ENCODE results near the gene REXO4.

REXO4 gene

DNA sequence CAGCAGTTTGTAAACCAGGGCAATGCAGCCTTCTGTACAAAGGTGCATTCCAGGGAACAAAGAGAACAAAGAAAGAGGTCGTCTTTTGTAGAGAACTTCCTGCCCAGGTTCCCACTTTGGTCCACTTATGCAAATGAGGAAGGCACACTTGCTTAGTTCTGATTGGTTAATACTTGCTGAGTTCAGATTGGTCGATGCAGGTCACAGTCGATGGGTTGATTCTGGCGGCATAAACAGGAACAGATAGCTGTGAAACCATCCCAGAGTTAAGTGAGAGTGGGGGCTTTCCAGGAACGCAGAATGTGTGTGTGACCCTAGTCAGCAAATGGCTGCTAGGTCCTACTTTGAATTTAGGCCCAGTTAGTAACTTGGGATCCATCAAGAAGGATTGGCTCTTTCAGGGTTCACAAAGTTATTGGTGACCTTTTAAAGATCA, 2.6 kb upstream of the REXO4 start:
- no peak overlapping the region for H3K9ac ChIP-seq (ENCODE audit: low read depth, low read length)
- H3K9me3 ChIP-seq (ENCODE audit: control insufficient read depth, insufficient read depth, low read length), result no peaks in the 10 kb centered on the region
- H3K36me3 ChIP-seq (ENCODE audit: insufficient read depth, low read length), result peaks cover 3% of the 10 kb centered on the region; the same call in 1 of the 2 replicates
- H3K4me1 ChIP-seq (ENCODE audit: insufficient read depth, low read length), result peaks cover 15% of the 10 kb centered on the region

DNA sequence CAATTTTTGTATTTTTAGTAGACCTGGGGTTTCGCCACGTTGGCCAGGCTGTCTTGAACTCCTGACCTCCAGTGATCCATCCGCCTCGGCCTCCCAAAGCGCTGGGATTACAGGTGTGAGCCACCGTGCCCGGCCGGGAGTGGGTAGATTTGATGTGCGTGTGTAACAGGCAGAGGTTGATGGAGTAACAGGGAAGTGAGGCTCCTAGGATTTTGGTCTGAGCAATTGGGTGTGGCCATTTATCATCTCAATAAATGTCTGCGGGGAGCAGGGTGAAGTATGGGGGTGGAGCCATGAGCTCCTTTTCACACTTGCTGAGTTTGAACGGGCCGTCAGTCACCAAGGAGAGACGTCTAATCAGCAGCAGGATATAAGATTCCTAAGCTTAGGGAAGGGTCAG, 1.2 kb upstream of the REXO4 start:
- peaks cover 15% of the 10 kb centered on the region for H3K4me1 ChIP-seq (ENCODE audit: insufficient read depth, low read length)
- H3K9me3 ChIP-seq (ENCODE audit: control insufficient read depth, insufficient read depth, low read length), result no peaks in the 10 kb centered on the region
- H3K9ac ChIP-seq (ENCODE audit: low read depth, low read length), result peak overlapping the region; percentile 83; the same call in 1 of the 2 replicates
- peaks cover 9% of the 10 kb centered on the region; the same call in 1 of the 2 replicates for H3K36me3 ChIP-seq (ENCODE audit: insufficient read depth, low read length)

DNA sequence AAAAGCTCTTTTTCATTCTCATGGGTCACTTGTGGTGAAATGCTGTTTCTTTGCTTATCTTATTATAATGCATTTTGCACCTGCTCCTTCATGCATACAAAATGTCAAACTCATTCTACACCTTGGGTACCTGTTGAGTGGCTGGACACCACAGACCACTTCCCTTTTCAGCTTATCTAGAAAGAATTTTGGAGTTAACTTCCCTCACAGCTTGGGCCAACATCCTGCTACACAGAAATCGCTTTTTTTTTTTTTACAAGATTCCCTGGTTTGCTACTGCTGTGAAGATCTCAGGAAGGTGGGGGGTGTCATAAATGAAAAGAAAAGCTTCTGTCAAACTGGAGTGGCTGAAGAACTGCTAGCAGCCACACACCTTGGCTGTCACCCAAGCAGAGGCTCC, 2.6 kb downstream of the REXO4 start:
- peaks cover 5% of the 10 kb centered on the region for H3K4me1 ChIP-seq (ENCODE audit: insufficient read depth, low read length)
- H3K36me3 ChIP-seq (ENCODE audit: insufficient read depth, low read length), result peaks cover 22% of the 10 kb centered on the region
- no peaks in the 10 kb centered on the region for H3K9me3 ChIP-seq (ENCODE audit: control insufficient read depth, insufficient read depth, low read length)
- no peak overlapping the region for H3K9ac ChIP-seq (ENCODE audit: low read depth, low read length)

DNA sequence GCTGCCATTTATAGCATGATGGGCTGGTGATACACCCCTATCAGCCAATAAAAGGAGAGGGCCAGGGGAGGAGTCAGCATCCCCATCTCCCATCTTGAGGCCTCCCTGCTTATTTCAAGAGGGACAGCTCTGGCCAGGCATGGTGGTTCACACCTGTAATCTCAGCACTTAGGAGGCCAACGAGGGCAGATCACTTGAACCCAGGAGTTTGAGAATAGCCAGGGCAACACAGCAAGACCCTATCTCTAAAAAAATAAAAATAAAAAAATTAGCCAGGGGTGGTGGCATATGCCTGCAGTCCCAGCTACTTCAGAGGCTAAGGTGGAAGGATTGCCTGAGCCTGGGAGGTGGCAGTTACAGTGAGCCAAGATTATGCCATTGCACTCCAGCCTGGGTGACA, 9.8 kb downstream of the REXO4 start:
- Histone ChIP-seq H3K9ac (ENCODE audit: low read depth, low read length) (no peak overlapping the region), H3K36me3 (ENCODE audit: insufficient read depth, low read length) (peaks cover 20% of the 10 kb centered on the region; the same call in 1 of the 2 replicates), H3K9me3 (ENCODE audit: control insufficient read depth, insufficient read depth, low read length) (no peaks in the 10 kb centered on the region), H3K4me1 (ENCODE audit: insufficient read depth, low read length) (no peaks in the 10 kb centered on the region)

DNA sequence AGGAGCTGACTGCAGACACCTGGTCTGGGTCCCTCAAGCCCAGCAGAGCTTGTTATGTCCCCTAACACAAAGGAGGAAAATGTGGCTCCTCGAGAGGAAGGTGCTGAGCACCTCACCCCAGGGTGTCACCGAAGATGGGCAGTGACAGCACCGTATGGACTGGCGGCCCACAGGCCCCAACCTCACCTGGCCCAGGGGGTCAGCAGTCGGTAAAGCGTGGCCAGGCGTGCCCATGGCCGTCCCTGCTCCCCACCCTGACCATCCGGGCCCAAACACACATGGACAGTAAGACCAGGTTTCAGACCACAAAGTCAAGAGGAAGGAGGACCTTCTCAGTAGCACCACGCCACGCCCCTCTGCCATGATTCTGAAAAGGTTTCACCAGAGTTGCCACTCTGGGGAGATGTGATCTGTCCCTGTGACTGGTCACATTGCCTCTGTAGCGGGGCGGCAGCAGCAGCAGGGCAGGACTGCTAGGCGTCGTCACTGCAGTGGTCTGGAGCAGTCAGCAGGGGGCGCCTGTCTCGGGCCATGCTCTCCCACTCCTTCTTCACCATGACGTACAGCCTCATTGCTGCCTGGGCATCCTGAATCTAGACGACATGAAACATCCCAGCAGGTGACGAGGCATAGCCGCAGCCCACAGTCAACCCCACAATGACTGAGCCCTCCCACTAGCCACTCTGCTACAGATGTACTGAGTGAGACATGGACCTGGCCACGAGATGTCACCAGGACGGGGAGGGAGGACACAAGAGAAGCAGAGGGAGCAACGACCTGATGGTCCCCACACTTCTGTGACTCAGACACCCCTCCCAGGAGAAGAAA, 11.1 kb downstream of the REXO4 start:
- no peak overlapping the region for H3K9ac ChIP-seq (ENCODE audit: low read depth, low read length)
- H3K4me1 ChIP-seq (ENCODE audit: insufficient read depth, low read length), result no peaks in the 10 kb centered on the region
- peaks cover 20% of the 10 kb centered on the region; the same call in 1 of the 2 replicates for H3K36me3 ChIP-seq (ENCODE audit: insufficient read depth, low read length)
- no peaks in the 10 kb centered on the region for H3K9me3 ChIP-seq (ENCODE audit: control insufficient read depth, insufficient read depth, low read length)

DNA sequence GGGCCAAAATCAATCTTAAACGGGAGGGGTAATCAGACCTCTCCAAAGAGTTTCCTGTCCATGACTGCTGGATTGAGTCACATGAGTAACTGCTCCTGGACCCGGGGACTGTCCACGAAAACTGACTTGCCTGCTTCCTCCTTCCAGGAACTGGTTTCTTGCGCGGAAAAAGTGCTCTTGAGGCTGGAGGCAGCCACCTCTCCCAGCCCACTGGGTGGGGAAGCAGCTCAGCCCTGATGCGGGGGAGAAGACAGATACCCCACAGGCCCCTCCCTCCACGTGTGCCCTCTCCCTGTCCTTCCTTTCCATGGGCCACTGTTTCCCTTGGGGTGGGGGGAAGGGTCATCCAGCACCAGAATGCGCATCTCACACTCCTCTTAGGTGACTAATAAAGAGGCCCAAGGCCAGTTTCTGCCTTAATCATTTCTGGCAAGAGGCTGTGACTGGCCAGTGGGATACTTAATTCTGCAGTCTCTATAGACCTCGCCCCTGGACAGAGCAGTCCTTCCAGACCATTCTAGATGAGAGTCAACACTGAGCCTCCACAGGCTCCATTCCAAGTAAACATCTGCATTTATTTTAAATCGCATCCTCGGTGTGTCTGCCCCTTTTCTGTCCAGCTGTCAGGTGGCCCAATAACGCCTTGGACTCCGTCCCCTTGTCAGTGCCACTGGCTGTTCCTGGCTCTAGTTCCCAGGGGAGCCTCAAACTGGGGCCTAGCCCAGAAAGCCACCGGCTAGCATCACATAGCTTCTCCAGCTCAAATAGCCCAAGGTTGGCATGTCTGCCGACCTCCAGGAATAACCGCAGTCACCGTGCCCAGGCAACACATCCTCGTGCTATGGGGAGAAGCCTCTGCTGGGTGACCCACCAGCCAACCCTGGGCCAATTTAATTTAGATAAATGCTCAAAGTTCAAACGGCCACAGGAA, 12.0 kb downstream of the REXO4 start:
- H3K9me3 ChIP-seq (ENCODE audit: control insufficient read depth, insufficient read depth, low read length), result no peaks in the 10 kb centered on the region
- no peaks in the 10 kb centered on the region for H3K4me1 ChIP-seq (ENCODE audit: insufficient read depth, low read length)
- H3K9ac ChIP-seq (ENCODE audit: low read depth, low read length), result no peak overlapping the region
- peaks cover 19% of the 10 kb centered on the region; the same call in 1 of the 2 replicates for H3K36me3 ChIP-seq (ENCODE audit: insufficient read depth, low read length)

DNA sequence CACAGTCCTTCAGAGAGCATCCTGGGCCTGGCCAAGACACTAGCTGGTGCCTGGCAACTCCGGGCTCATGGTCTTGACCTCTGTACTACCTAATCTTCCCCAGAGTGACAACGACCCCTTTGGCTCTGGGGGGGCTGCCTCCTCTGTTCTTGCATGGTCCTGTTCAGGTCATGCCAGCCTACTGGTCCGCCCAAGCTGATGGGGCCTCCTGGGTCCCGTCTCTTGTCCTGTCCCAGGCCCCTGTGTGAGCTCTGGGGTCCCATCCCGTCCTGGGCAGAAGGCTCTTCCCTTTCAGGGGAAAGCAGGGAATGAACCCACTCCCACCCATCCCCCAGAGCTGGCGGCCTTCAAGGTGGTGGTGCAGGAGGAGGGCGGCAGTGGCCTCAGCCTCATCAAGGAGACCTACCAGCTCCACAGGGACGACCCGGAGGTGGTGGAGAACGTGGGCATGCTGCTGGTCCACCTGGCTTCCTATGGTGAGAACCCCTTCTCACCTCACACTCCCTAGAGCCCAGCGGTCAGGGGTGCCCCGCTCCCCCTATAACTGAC, 13.3 kb downstream of the REXO4 start:
- H3K4me1 ChIP-seq (ENCODE audit: insufficient read depth, low read length), result no peaks in the 10 kb centered on the region
- H3K36me3 ChIP-seq (ENCODE audit: insufficient read depth, low read length), result peaks cover 10% of the 10 kb centered on the region; the same call in 1 of the 2 replicates

DNA sequence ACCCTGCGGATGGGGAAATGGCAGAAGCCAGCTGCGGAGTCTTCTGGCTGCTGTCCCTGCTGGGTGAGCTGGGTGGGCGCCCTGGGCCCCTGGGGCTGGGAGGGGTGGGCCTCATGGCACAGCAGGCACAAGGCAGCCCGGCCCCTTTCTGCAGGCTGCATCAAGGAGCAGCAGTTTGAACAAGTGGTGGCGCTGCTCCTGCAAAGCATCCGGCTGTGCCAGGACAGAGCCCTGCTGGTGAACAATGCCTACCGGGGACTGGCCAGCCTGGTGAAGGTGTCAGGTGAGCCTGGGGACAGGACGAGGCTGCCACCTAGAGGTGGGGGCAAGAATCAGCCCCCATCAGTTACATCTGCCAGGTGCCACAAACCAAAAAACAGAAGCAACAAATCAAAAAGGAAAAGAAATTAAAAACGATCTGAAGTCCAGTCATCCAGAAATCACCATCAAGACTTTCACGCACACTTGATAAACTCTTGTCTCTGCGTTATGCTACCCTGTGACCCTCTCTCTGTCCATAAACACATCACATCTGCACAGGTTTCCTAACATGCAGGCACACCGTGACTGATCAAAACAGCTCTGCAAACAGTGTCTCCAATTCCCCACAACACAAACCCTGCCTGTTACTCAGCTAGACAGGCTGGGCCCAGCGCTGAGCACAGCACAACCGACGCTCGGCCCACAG, 13.9 kb downstream of the REXO4 start:
- no peak overlapping the region for H3K9ac ChIP-seq (ENCODE audit: low read depth, low read length)
- H3K9me3 ChIP-seq (ENCODE audit: control insufficient read depth, insufficient read depth, low read length), result no peaks in the 10 kb centered on the region
- peaks cover 10% of the 10 kb centered on the region; the same call in 1 of the 2 replicates for H3K36me3 ChIP-seq (ENCODE audit: insufficient read depth, low read length)
- H3K4me1 ChIP-seq (ENCODE audit: insufficient read depth, low read length), result no peaks in the 10 kb centered on the region

More for the DNA sequence above, 13.3 kb downstream of the REXO4 start:
- no peaks in the 10 kb centered on the region for H3K9me3 ChIP-seq (ENCODE audit: control insufficient read depth, insufficient read depth, low read length)
- no peak overlapping the region for H3K9ac ChIP-seq (ENCODE audit: low read depth, low read length)

DNA sequence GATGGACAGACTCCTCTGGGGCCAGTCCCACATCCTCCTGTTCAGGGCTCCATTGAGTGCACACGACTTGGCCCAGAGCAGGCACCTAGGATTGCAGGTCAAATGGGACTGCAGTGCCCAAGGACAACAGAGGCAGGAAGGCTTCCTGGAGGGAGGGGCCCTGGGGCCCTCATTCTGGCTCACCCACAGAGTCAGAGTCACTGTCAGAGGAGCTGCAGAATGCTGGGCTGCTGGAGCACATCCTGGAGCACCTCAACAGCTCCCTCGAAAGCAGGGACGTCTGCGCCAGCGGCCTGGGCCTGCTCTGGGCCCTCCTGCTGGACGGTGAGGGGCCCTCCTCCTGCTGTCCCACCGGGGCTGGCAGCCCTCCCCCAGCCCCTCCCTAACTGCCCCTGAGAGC, 15.1 kb downstream of the REXO4 start:
- no peaks in the 10 kb centered on the region for H3K9me3 ChIP-seq (ENCODE audit: control insufficient read depth, insufficient read depth, low read length)
- H3K9ac ChIP-seq (ENCODE audit: low read depth, low read length), result no peak overlapping the region
- H3K4me1 ChIP-seq (ENCODE audit: insufficient read depth, low read length), result no peaks in the 10 kb centered on the region
- H3K36me3 ChIP-seq (ENCODE audit: insufficient read depth, low read length), result peaks cover 10% of the 10 kb centered on the region; the same call in 1 of the 2 replicates

DNA sequence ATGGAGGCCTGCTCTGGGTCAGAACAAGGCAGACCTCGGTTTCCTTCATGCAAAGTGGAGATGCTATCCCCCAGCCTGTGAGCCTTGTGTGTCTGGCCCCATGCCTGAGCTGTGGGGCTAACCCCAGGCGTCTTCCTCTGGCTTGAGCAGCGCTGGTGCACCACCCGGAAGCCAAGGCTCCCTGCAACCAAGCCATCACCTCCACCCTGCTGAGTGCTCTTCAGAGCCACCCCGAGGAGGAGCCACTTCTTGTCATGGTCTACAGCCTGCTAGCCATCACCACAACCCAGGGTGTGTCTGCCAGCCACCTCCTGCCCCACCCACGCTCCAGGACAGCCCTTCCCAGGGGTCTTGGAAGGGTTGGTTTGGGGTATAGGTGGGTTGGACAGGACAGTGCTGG, 16.2 kb downstream of the REXO4 start:
- no peak overlapping the region for H3K9ac ChIP-seq (ENCODE audit: low read depth, low read length)
- no peaks in the 10 kb centered on the region for H3K9me3 ChIP-seq (ENCODE audit: control insufficient read depth, insufficient read depth, low read length)
- peaks cover 6% of the 10 kb centered on the region; the same call in 1 of the 2 replicates for H3K36me3 ChIP-seq (ENCODE audit: insufficient read depth, low read length)
- H3K4me1 ChIP-seq (ENCODE audit: insufficient read depth, low read length), result no peaks in the 10 kb centered on the region

DNA sequence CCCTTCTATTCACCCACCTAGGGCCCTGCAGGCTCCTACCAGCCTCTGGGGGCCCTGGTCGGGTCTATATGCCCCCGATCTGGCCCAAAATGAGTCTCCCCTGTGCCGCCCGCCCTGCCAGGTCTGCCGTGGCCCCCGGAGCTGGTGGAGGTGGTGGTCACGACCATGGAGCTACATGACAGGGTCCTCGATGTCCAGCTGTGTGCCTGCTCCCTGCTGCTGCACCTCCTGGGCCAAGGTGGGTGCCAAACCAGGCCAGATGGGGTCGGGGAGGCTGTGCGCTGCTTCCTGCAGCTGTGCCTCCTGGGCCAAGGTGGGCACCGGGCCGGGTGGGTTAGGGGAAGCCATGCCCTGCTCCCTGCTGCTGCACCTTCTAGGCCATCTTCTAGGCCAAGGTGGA, 17.5 kb downstream of the REXO4 start:
- Histone ChIP-seq H3K36me3 (ENCODE audit: insufficient read depth, low read length) (no peaks in the 10 kb centered on the region), H3K9ac (ENCODE audit: low read depth, low read length) (no peak overlapping the region), H3K4me1 (ENCODE audit: insufficient read depth, low read length) (no peaks in the 10 kb centered on the region), H3K9me3 (ENCODE audit: control insufficient read depth, insufficient read depth, low read length) (no peaks in the 10 kb centered on the region)

DNA sequence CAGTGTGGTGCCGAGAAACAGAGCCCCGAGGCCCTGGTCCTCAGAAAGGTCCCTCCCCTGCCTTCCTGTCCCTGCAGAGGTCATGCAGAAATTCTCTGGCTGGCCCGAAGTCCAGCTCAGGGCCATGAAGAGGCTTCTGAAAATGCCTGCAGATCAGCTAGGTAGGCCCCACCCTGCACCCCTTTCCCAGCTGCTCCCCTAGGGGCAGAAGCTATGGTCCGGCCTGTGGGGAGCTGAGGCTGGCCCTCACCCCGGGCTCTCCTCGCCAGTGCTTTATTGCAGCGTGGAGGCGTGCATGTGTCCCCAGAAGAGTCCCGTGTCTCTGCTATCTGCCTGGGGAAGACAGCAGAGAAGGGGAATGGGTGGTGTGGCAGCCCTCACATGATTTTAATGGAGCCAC, 19.9 kb downstream of the REXO4 start:
- no peaks in the 10 kb centered on the region for H3K9me3 ChIP-seq (ENCODE audit: control insufficient read depth, insufficient read depth, low read length)
- no peaks in the 10 kb centered on the region for H3K4me1 ChIP-seq (ENCODE audit: insufficient read depth, low read length)
- H3K9ac ChIP-seq (ENCODE audit: low read depth, low read length), result no peak overlapping the region
- H3K36me3 ChIP-seq (ENCODE audit: insufficient read depth, low read length), result no peaks in the 10 kb centered on the region

DNA sequence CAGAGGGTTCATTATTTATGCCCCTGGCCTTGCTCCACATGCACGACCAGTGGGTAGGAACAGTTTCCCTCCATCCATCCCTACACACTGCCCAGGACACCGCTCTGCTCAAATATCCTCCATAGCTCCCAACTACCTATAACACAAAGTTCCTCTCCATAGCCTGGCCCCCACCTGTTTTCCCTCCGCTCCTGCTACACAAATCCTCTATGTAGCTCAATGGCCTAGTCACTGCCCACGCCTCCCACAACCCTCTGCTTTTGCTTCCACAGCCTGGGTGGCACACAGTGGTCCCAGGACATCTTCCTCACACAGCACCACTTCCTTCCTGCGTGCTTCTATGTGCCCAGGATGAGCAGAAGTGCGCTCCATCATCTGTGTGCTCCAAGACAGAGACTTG, 20.4 kb downstream of the REXO4 start:
- Histone ChIP-seq H3K9me3 (ENCODE audit: control insufficient read depth, insufficient read depth, low read length) (no peaks in the 10 kb centered on the region), H3K36me3 (ENCODE audit: insufficient read depth, low read length) (no peaks in the 10 kb centered on the region), H3K9ac (ENCODE audit: low read depth, low read length) (no peak overlapping the region), H3K4me1 (ENCODE audit: insufficient read depth, low read length) (no peaks in the 10 kb centered on the region)

DNA sequence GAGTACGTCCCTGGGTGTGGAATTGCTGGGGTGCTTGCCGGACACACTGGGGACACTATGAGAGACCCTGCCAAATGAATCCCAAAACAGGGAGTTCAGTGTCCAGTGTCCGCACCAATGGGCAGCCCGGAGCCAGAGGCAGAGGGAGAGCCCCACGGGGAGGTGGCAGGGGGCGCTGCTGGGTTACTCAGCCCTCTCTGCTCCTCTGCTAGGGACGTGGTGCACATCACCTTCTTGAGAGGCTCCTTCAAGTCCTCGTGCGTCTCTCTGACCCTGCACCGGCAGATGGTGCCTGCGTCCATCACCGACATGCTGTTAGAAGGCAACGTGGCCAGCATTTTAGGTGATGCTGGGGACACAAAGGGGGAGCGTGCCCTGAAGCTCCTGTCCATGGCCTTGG, 20.9 kb downstream of the REXO4 start:
- no peaks in the 10 kb centered on the region for H3K9me3 ChIP-seq (ENCODE audit: control insufficient read depth, insufficient read depth, low read length)
- H3K9ac ChIP-seq (ENCODE audit: low read depth, low read length), result no peak overlapping the region
- H3K4me1 ChIP-seq (ENCODE audit: insufficient read depth, low read length), result no peaks in the 10 kb centered on the region
- H3K36me3 ChIP-seq (ENCODE audit: insufficient read depth, low read length), result no peaks in the 10 kb centered on the region
